HG03280 (cell line): ENCODE results near the gene MTG2.

ENCODE experiments used
- ATAC-seq: cut with Tn5 transposase; IDR thresholded peaks from one replicate; pipeline ENCODE4 v1.9.1; 2021; ENCODE audit warnings: mild to moderate bottlenecking, moderate library complexity; ENCODE audit not compliant: unreplicated experiment

Gene MTG2

GRCh38 chr20:62216636-62217566 lies 34.1 kb downstream of the MTG2 start:
- ATAC-seq: no peak

- ATAC-seq: no peak
Measured at GRCh38 chr20:62217913-62218773, 35.3 kb downstream of the MTG2 start.

GRCh38 chr20:62219101-62219991 lies 36.5 kb downstream of the MTG2 start:
- no peak for ATAC-seq

- no peak for ATAC-seq
Measured at GRCh38 chr20:62219992-62220665, 37.3 kb downstream of the MTG2 start, which contains the start of gene HRH3. TSS of gene HRH3 (minus strand) at chr20:62220278. CDS start at chr20:62219970, 308 bp downstream.

GRCh38 chr20:62220666-62221568 lies 38.1 kb downstream of the MTG2 start:
- ATAC-seq: no peak

- no peak for ATAC-seq
Measured at GRCh38 chr20:62222266-62222850, 39.5 kb downstream of the MTG2 start.

GRCh38 chr20:62222972-62223371 lies 40.1 kb downstream of the MTG2 start:
- ATAC-seq: no peak

GRCh38 chr20:62223571-62223970 lies 40.7 kb downstream of the MTG2 start:
- ATAC-seq: no peak

GRCh38 chr20:62224113-62224855 lies 41.5 kb downstream of the MTG2 start:
- ATAC-seq: no peak

GRCh38 chr20:62225026-62225425 lies 42.2 kb downstream of the MTG2 start:
- ATAC-seq: no peak

- no peak for ATAC-seq
Measured at GRCh38 chr20:62225820-62226635, 43.2 kb downstream of the MTG2 start.

- no peak for ATAC-seq
Measured at GRCh38 chr20:62226707-62227590, 44.1 kb downstream of the MTG2 start.

- no peak for ATAC-seq
Measured at GRCh38 chr20:62227591-62227976, 44.8 kb downstream of the MTG2 start.

GRCh38 chr20:62227977-62228958 lies 45.4 kb downstream of the MTG2 start:
- ATAC-seq: no peak

GRCh38 chr20:62228982-62229545 lies 46.2 kb downstream of the MTG2 start:
- ATAC-seq: no peak
